HG02938 (cell line): ENCODE results near the gene CTBP1.

Experiments
- ATAC-seq: cut with Tn5 transposase; IDR thresholded peaks from one replicate; pipeline ENCODE4 v1.9.1; 2021; ENCODE audit warnings: mild to moderate bottlenecking, moderate library complexity; ENCODE audit not compliant: unreplicated experiment

The CTBP1 gene

DNA sequence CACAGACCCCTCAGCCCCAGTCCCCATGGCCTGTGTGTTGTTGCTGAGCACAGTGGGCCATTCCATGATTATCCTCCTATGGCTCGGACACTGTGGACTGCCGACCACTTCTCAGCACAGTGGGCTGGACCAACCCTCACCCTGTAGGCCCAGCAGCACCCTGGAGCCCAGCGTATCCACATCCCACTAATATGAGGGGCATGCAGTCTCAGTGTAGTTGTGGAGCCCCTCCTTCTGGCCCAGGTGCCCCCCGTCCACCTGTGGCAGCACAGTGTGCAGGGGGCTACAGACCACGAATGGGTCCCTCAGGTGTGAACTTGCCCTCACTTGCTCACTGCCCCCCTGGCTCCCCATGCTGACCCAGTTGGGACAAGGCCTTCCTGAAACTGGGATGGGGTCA lies 84.5 kb downstream of the CTBP1 start:
- no peak for ATAC-seq

DNA sequence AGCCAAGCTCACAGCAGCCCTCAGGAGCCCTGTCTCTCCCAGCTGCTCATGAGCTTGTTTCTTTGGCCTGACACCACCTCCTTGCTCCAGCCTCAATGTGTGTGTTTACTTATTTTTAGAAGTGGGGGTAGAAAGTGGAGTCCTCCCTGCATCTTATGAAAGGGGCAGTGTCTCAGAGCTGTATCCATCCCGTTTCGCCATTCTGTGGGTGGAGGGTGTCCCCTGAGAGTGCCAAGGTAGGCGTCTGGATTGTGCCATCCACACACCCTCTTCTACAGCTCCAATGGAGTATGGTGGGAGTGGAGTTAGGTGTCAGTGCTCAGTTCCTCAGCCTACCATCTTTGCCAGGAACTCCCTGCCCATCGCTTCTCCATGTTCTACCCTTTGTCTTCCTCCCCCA lies 84.9 kb downstream of the CTBP1 start:
- no peak for ATAC-seq
